ENCODE measurements around the gene ANKS1A. TPM values are rescaled to one million over a fixed set of nuclear protein-coding genes. Genes with fewer than 3 reads are reported as not detected.

The ANKS1A gene
- total RNA-seq, 1 experiment from 2014 or later: 35.0 TPM

- TF ChIP-seq ZMAT4 (CRISPR knock-in tag; IDR thresholded peaks at IDR 0.05) (no peak), FOXP1 (CRISPR knock-in tag; IDR thresholded peaks at IDR 0.05; ENCODE audit: borderline replicate concordance) (no peak), STAT6 (CRISPR knock-in tag; conservative IDR thresholded peaks at IDR 0.05; ENCODE audit: low read depth) (no peak)
Observed at GRCh38 chr6:35058358-35058675, 169.3 kb downstream of the ANKS1A start (continued).

- Mint-ChIP-seq H3K4me3 (no peak overlapping the region), H3K4me1 (peaks cover 9% of the 10 kb centered on the region), H3K27me3 (ENCODE audit: low read depth) (no peaks in the 10 kb centered on the region), H3K9me3 (no peaks in the 10 kb centered on the region), H3K27ac (peak overlapping the region; percentile 88), H3K36me3 (peaks cover 20% of the 10 kb centered on the region)
- ChIA-PET POLR2A (no interaction called here), CTCF (interaction anchor here (0.6 to 1.4 kb wide), 2 partner anchors 72 to 128 kb away, joined by 3 to 4 read pairs; no protein-coding TSS in a partner anchor)
- no peak for DNase-seq (ENCODE audit: low spot score)
- no peak for TF ChIP-seq PRRX2 (CRISPR knock-in tag; IDR thresholded peaks at IDR 0.05)
- TF ChIP-seq FOXP4 (CRISPR knock-in tag; IDR thresholded peaks at IDR 0.05): no peak
- ATAC-seq: no peak
Observed at GRCh38 chr6:35058865-35059522, 169.9 kb downstream of the ANKS1A start.

GRCh38 chr6:35059596-35060345 is 170.7 kb downstream of the ANKS1A start:
- POLR2A ChIA-PET: no interaction called here
- no peak for TF ChIP-seq ATF2 (CRISPR knock-in tag; IDR thresholded peaks at IDR 0.05; ENCODE audit: borderline replicate concordance, low read depth)
- TF ChIP-seq EMX1 (CRISPR knock-in tag; IDR thresholded peaks at IDR 0.05): no peak
- TF ChIP-seq USF2 (CRISPR knock-in tag; IDR thresholded peaks at IDR 0.05): no peak
- TF ChIP-seq ZBTB43 (CRISPR knock-in tag; IDR thresholded peaks at IDR 0.05): no peak
- no peak for TF ChIP-seq NFATC4 (CRISPR knock-in tag; IDR thresholded peaks at IDR 0.05)
- no peak for TF ChIP-seq CREM (CRISPR knock-in tag; IDR thresholded peaks at IDR 0.05)
- no peak for TF ChIP-seq E2F4 (CRISPR knock-in tag; IDR thresholded peaks at IDR 0.05; ENCODE audit: borderline replicate concordance, low read depth)
- TF ChIP-seq ZNF423 (CRISPR knock-in tag; IDR thresholded peaks at IDR 0.05): no peak
- ATAC-seq: peak; percentile 19; the same call in 1 of the 2 replicates
- peaks cover 9% of the 10 kb centered on the region for H3K4me1 Mint-ChIP-seq
- no peaks in the 10 kb centered on the region for H3K9me3 Mint-ChIP-seq
- no peak overlapping the region for H3K4me3 Mint-ChIP-seq
- peak overlapping the region; percentile 53; the same call in 1 of the 2 replicates for H3K27ac Mint-ChIP-seq
- no peaks in the 10 kb centered on the region for H3K27me3 Mint-ChIP-seq (ENCODE audit: low read depth)
- H3K36me3 Mint-ChIP-seq: peaks cover 20% of the 10 kb centered on the region
- CTCF ChIA-PET: interaction anchor here (0.6 to 1.4 kb wide), 4 partner anchors 33 to 127 kb away, joined by 3 to 5 read pairs (median 4); no protein-coding TSS in a partner anchor
- DNase-seq (ENCODE audit: low spot score): no peak

All from WTC11 (cell line).